CD8-positive, alpha-beta memory T cell (primary cell): ENCODE results near the gene CREB1. TPM values are rescaled to one million over a fixed set of nuclear protein-coding genes. Genes with fewer than 3 reads are reported as not detected.

Source experiments
- CTCF ChIA-PET: fragments of 350-600 bp; sonication (Branson Sonifier 250); formaldehyde crosslinking; loops from one replicate; lab custom pipeline; 2021; ENCODE audit warnings: antibody characterized with exemption; lab: Charles Lee
- POLR2A ChIA-PET: fragments of 350-600 bp; sonication (Branson Sonifier 250); formaldehyde crosslinking; loops from one replicate; lab custom pipeline; 2021; ENCODE audit warnings: antibody characterized with exemption; lab: Charles Lee
- DNase-seq, 5 donors: peaks; one replicate each; pipeline versions ENCODE4 v3.0.0 to v3.0.0-alpha.2; 2020 to 2022; ENCODE audit warnings: mixed read lengths in 1 of 5
- H3K27ac ChIP-seq: one replicate; pipeline ENCODE4 v1.7.0; 2013; ENCODE audit warnings: low read depth, mild to moderate bottlenecking, low read length, moderate library complexity
- H3K27me3 ChIP-seq: 2 replicates; pipeline ENCODE4 v1.7.0; 2013; ENCODE audit warnings: low read length, mild to moderate bottlenecking; ENCODE audit not compliant: insufficient read depth, poor library complexity, severe bottlenecking
- H3K36me3 ChIP-seq: 2 replicates; pipeline ENCODE4 v1.7.0; 2013; ENCODE audit warnings: mild to moderate bottlenecking, low read length, moderate library complexity; ENCODE audit not compliant: insufficient read depth
- H3K4me1 ChIP-seq: 2 replicates; pipeline ENCODE4 v1.7.0; 2013; ENCODE audit warnings: mild to moderate bottlenecking, low read length, moderate library complexity; ENCODE audit not compliant: insufficient read depth
- H3K4me3 ChIP-seq: 2 replicates; pipeline ENCODE4 v1.7.0; 2013; ENCODE audit warnings: mild to moderate bottlenecking, low read length
- H3K9me3 ChIP-seq: 2 replicates; pipeline ENCODE4 v1.7.0; 2013; ENCODE audit warnings: mild to moderate bottlenecking, low read length
- H3K27ac Mint-ChIP-seq, 8 donors: one replicate each; pipeline ENCODE4 v1.8.0; 2020 to 2021; ENCODE audit warnings: mixed read lengths in 8 of 8, mild to moderate bottlenecking in 6 of 8, inconsistent platforms in 3 of 8, moderate library complexity in 3 of 8
- H3K27me3 Mint-ChIP-seq, 2 donors: one replicate each; pipeline ENCODE4 v1.8.0; 2020 to 2021; ENCODE audit warnings: mixed read lengths in 2 of 2, mild to moderate bottlenecking in 1 of 2, moderate library complexity in 1 of 2
- H3K36me3 Mint-ChIP-seq, 3 donors: one replicate each; pipeline ENCODE4 v1.8.0; 2020 to 2021; ENCODE audit warnings: mixed read lengths in 3 of 3, inconsistent platforms in 1 of 3, mild to moderate bottlenecking in 1 of 3
- H3K4me1 Mint-ChIP-seq, 3 donors: one replicate each; pipeline ENCODE4 v1.8.0; 2020 to 2021; ENCODE audit warnings: mixed read lengths in 3 of 3, inconsistent platforms in 1 of 3, mild to moderate bottlenecking in 1 of 3
- H3K4me3 Mint-ChIP-seq, 7 donors: one replicate each; pipeline ENCODE4 v1.8.0; 2020 to 2021; ENCODE audit warnings: mixed read lengths in 7 of 7, mild to moderate bottlenecking in 6 of 7, moderate library complexity in 4 of 7, inconsistent platforms in 2 of 7
- H3K9me3 Mint-ChIP-seq, 5 donors: one replicate each; pipeline ENCODE4 v1.8.0; 2020 to 2022; ENCODE audit warnings: mixed read lengths in 5 of 5, mild to moderate bottlenecking in 3 of 5, moderate library complexity in 2 of 5, inconsistent platforms in 1 of 5
- polyA plus RNA-seq: library from polyadenylated mRNA; unstranded; fragments of 300-500 nt; fragmentation: Illumina TruSeq; gene quantifications from one replicate; pipeline ENCODE4 v1.2.3, GENCODE V29; 2021
- total RNA-seq, 2 experiments: library from RNA; stranded (reverse); gene quantifications; one replicate each; pipeline ENCODE4 v1.2.3, GENCODE V29; 2021

CREB1 gene
- total RNA-seq (10 to 100 TPM; 95.4 to 96.2 TPM), polyA plus RNA-seq (60.2 TPM)

- H3K4me3 Mint-ChIP-seq: peak within 1 kb of the TSS; percentile 91 to 99 (median 96)
- H3K27ac ChIP-seq: peak within 1 kb of the TSS; percentile 99
- peak within 1 kb of the TSS; percentile 86 for H3K4me3 ChIP-seq
- H3K4me1 ChIP-seq: peaks cover 70% of the 10 kb centered on the region
- POLR2A ChIA-PET: interaction anchor here (0.6 to 3.2 kb wide), 14 partner anchors 12 to 1445 kb away, joined by 3 to 109 read pairs (median 4); partner anchors contain the start of genes CCNYL1, IDH1, METTL21A and PLEKHM3
- peak; percentile 99 to 100 (median 100) for DNase-seq
- no peaks in the 10 kb centered on the region for H3K36me3 ChIP-seq
- H3K9me3 ChIP-seq: no peaks in the 10 kb centered on the region
- H3K4me1 Mint-ChIP-seq: peaks cover 64 to 77% (median 70%) of the 10 kb centered on the region in 3 donors
- H3K36me3 Mint-ChIP-seq: peaks cover 0 to 18% (median 0%) of the 10 kb centered on the region in 3 donors
- H3K9me3 Mint-ChIP-seq: peaks cover 0 to 2% (median 0%) of the 10 kb centered on the region in 5 donors
- H3K27me3 ChIP-seq: no peaks in the 10 kb centered on the region
- CTCF ChIA-PET: interaction anchor here (1.2 to 2.7 kb wide), 4 partner anchors 9 to 98 kb away, joined by 5 to 31 read pairs (median 7); partner anchors contain the start of gene METTL21A
- peaks cover 0 to 12% of the 10 kb centered on the region in 2 donors for H3K27me3 Mint-ChIP-seq
- peak within 1 kb of the TSS; percentile 99 to 100 (median 100) for H3K27ac Mint-ChIP-seq
These were observed at the start of gene CREB1 for GRCh38 chr2:207529330-207530159. CREB1 (plus strand) TSS chr2:207529962; CDS start chr2:207555636, 25,674 bp downstream.

DNA sequence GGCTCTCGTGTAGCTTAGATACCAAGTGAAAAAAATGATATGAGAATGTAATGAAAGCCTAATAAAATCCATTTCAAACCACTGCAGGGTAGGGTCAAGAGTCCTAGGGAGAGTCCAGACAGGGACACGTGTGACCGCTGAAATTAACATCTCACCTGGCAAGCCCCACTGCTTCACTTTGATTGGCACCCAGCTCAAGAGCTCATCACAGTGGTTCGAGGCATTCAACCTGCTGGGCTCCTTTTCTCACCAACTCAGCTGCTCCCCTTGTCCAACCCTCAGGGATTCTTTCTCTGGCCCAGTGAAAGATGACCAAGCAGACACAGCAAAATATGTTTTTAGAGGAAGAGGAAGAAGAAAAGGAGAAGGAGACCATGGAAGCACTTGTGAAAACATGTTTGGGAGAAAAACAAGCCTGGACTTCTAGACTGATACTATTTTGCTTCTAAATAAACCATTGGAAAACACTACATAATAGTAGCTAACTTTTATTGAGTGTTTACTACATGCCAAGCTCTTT lies 49.2 kb upstream of the CREB1 start:
- Histone ChIP-seq H3K36me3 (no peaks in the 10 kb centered on the region), H3K9me3 (no peaks in the 10 kb centered on the region), H3K4me1 (peaks cover 8% of the 10 kb centered on the region), H3K4me3 (no peak overlapping the region), H3K27ac (no peak overlapping the region), H3K27me3 (no peaks in the 10 kb centered on the region)
- Mint-ChIP-seq H3K4me1 (peaks cover 0 to 22% (median 8%) of the 10 kb centered on the region in 3 donors), H3K4me3 (no peak overlapping the region), H3K27me3 (no peaks in the 10 kb centered on the region), H3K36me3 (no peaks in the 10 kb centered on the region), H3K9me3 (no peaks in the 10 kb centered on the region), H3K27ac (peak overlapping the region in 1 of 8 donors; percentile 52)
- POLR2A ChIA-PET: no interaction called here
- DNase-seq: no peak
- CTCF ChIA-PET: no interaction called here

- CTCF ChIA-PET: no interaction called here
- no peak overlapping the region for H3K27ac Mint-ChIP-seq
- H3K27ac ChIP-seq: no peak overlapping the region
- peaks cover 0 to 22% (median 8%) of the 10 kb centered on the region in 3 donors for H3K4me1 Mint-ChIP-seq
- H3K9me3 ChIP-seq: no peaks in the 10 kb centered on the region
- DNase-seq: no peak
- no peaks in the 10 kb centered on the region for H3K36me3 ChIP-seq
- no peaks in the 10 kb centered on the region for H3K27me3 ChIP-seq
- no peaks in the 10 kb centered on the region for H3K36me3 Mint-ChIP-seq
- no peaks in the 10 kb centered on the region for H3K27me3 Mint-ChIP-seq
- POLR2A ChIA-PET: no interaction called here
- H3K9me3 Mint-ChIP-seq: no peaks in the 10 kb centered on the region
- peaks cover 8% of the 10 kb centered on the region for H3K4me1 ChIP-seq
- no peak overlapping the region for H3K4me3 Mint-ChIP-seq
- no peak overlapping the region for H3K4me3 ChIP-seq
These were observed 47.8 kb upstream of the CREB1 start for GRCh38 chr2:207481924-207482323.

DNA sequence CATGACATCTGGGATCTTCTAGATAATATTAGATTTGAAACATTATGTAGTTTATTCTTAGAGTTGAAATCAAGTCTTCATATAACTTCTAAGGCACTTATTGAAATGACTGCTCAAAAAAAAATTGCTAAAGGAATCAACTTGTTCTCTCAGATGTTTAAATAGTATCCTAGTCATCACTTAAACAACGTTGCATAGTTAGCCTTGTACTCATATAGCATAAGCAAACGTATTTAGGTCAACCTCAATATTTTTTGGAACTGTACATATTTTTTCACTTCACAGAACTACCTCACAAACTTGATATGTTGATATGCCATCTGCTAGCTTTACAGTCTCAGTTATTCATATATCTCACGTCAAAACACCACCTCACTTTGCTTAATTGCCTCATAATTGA lies 47.1 kb upstream of the CREB1 start:
- CTCF ChIA-PET: no interaction called here
- no peaks in the 10 kb centered on the region for H3K27me3 Mint-ChIP-seq
- no peaks in the 10 kb centered on the region for H3K9me3 ChIP-seq
- H3K4me1 Mint-ChIP-seq: peaks cover 0 to 22% (median 8%) of the 10 kb centered on the region in 3 donors
- H3K27me3 ChIP-seq: no peaks in the 10 kb centered on the region
- no peak overlapping the region for H3K4me3 ChIP-seq
- no peak overlapping the region for H3K4me3 Mint-ChIP-seq
- H3K9me3 Mint-ChIP-seq: no peaks in the 10 kb centered on the region
- H3K4me1 ChIP-seq: peaks cover 8% of the 10 kb centered on the region
- no peak overlapping the region for H3K27ac Mint-ChIP-seq
- no peaks in the 10 kb centered on the region for H3K36me3 Mint-ChIP-seq
- DNase-seq: no peak
- no peaks in the 10 kb centered on the region for H3K36me3 ChIP-seq
- no peak overlapping the region for H3K27ac ChIP-seq
- POLR2A ChIA-PET: no interaction called here

DNA sequence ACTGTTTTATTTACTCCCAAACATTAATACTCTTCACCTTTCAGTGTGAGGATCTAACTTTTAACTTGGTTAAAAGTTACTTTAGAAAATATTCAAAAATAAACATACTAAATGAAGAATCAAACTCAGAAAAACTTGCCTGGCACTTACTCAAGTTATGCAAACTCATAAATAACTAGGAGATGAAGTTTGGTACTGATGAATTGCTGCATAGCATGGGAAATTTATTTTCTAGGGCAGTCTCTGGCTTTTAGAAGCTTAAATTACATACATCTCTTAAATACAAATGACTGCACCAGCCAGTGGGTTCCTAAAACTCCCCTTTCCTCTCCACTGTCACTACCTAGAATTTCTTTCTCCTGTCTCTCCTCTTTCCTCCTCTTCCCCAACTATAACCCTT lies 46.7 kb upstream of the CREB1 start:
- Mint-ChIP-seq H3K36me3 (no peaks in the 10 kb centered on the region), H3K9me3 (no peaks in the 10 kb centered on the region), H3K4me3 (no peak overlapping the region), H3K27ac (no peak overlapping the region), H3K4me1 (peaks cover 0 to 22% (median 8%) of the 10 kb centered on the region in 3 donors), H3K27me3 (no peaks in the 10 kb centered on the region)
- no peak overlapping the region for H3K4me3 ChIP-seq
- no peak overlapping the region for H3K27ac ChIP-seq
- peaks cover 8% of the 10 kb centered on the region for H3K4me1 ChIP-seq
- DNase-seq: no peak
- ChIA-PET POLR2A (no interaction called here), CTCF (no interaction called here)
- H3K27me3 ChIP-seq: no peaks in the 10 kb centered on the region
- H3K36me3 ChIP-seq: no peaks in the 10 kb centered on the region
- H3K9me3 ChIP-seq: no peaks in the 10 kb centered on the region

DNA sequence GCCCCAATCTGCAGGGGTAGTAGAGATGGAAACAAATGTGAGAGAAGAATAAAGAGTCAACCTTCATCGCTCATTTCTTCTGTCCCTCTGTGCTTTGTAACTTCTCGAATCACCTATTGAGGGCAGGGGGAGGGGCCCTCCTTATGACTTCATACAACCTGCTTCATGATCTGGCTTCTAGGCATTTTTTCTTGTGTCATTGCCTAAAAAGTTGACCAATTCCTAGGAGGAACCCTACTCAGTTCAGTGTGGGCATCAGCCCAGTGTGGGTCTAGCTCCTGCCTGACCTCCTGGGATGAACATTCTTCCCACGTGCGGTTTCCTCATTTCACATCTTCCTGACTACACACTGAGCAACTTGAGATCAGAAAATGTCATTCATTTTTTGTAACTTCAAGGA lies 46.3 kb upstream of the CREB1 start:
- peaks cover 8% of the 10 kb centered on the region for H3K4me1 ChIP-seq

GRCh38 chr2:207484444-207485391 lies 45.0 kb upstream of the CREB1 start:
- Mint-ChIP-seq H3K27me3 (no peaks in the 10 kb centered on the region), H3K4me1 (peaks cover 0 to 9% (median 4%) of the 10 kb centered on the region in 3 donors), H3K36me3 (peaks cover 0 to 2% (median 0%) of the 10 kb centered on the region in 3 donors), H3K9me3 (no peaks in the 10 kb centered on the region), H3K4me3 (no peak overlapping the region), H3K27ac (peak overlapping the region in 2 of 8 donors; percentile 64 to 82)
- no peaks in the 10 kb centered on the region for H3K36me3 ChIP-seq
- ChIA-PET CTCF (no interaction called here), POLR2A (no interaction called here)
- DNase-seq: no peak
- peaks cover 8% of the 10 kb centered on the region for H3K4me1 ChIP-seq
- no peaks in the 10 kb centered on the region for H3K9me3 ChIP-seq
- H3K4me3 ChIP-seq: no peak overlapping the region
- H3K27ac ChIP-seq: no peak overlapping the region
- H3K27me3 ChIP-seq: no peaks in the 10 kb centered on the region

More for the DNA sequence above, 46.3 kb upstream of the CREB1 start:
- POLR2A ChIA-PET: no interaction called here
- Mint-ChIP-seq H3K4me1 (peaks cover 0 to 21% (median 8%) of the 10 kb centered on the region in 3 donors), H3K36me3 (no peaks in the 10 kb centered on the region), H3K27ac (peak overlapping the region in 1 of 8 donors; percentile 13), H3K9me3 (no peaks in the 10 kb centered on the region), H3K4me3 (no peak overlapping the region), H3K27me3 (no peaks in the 10 kb centered on the region)
- H3K27ac ChIP-seq: no peak overlapping the region
- no peak overlapping the region for H3K4me3 ChIP-seq
- no peak for DNase-seq
- no peaks in the 10 kb centered on the region for H3K27me3 ChIP-seq
- no peaks in the 10 kb centered on the region for H3K9me3 ChIP-seq
- no peaks in the 10 kb centered on the region for H3K36me3 ChIP-seq
- CTCF ChIA-PET: no interaction called here
